Mesothelial cell of epicardium (in vitro differentiated cells): ENCODE results near the gene SPRR2E. TPM values are rescaled to one million over a fixed set of nuclear protein-coding genes. Genes with fewer than 3 reads are reported as not detected.
"Not testable (repeated sequence)": the region's sequence is repeated elsewhere in the genome, so short reads cannot be mapped to it uniquely, and the experiment has no call there.

Experiments
- DNase-seq, 2 experiments: peaks; one replicate each; pipeline ENCODE4 v3.0.0; 2021; ENCODE audit warnings: low spot score in 2 of 2; ENCODE audit not compliant: unreplicated experiment in 2 of 2
- H3K27ac Mint-ChIP-seq: 2 replicates; pipeline ENCODE4 v1.8.0; 2021; ENCODE audit warnings: mixed read lengths
- H3K27me3 Mint-ChIP-seq: 2 replicates; pipeline ENCODE4 v1.8.0; 2021; ENCODE audit warnings: low read depth, mixed read lengths
- H3K36me3 Mint-ChIP-seq: 2 replicates; pipeline ENCODE4 v1.8.0; 2021; ENCODE audit warnings: mixed read lengths
- H3K4me1 Mint-ChIP-seq: 2 replicates; pipeline ENCODE4 v1.8.0; 2021; ENCODE audit warnings: mixed read lengths
- H3K4me3 Mint-ChIP-seq: 2 replicates; pipeline ENCODE4 v1.8.0; 2021; ENCODE audit warnings: mild to moderate bottlenecking, moderate library complexity, mixed read lengths
- H3K9me3 Mint-ChIP-seq: 2 replicates; pipeline ENCODE4 v1.8.0; 2021; ENCODE audit warnings: mixed read lengths
- CTCF ChIP-seq: fragments of 200-600 bp; sonication (generic); IDR thresholded peaks from one replicate; pipeline ENCODE4 v1.5.0; 2021; ENCODE audit warnings: antibody characterized with exemption; ENCODE audit not compliant: unreplicated experiment
- total RNA-seq: library from RNA; stranded (reverse); gene quantifications from 3 replicates; pipeline ENCODE4 v1.2.1, GENCODE V29; 2021

The SPRR2E gene
- total RNA-seq, 1 donor from 2014 or later: 1.2 TPM

- no peaks in the 10 kb centered on the region for H3K36me3 Mint-ChIP-seq
- no peak overlapping the region for H3K4me3 Mint-ChIP-seq
- TF ChIP-seq CTCF: peak; percentile 14
- H3K4me1 Mint-ChIP-seq: peaks cover 14% of the 10 kb centered on the region
- no peak for DNase-seq
- no peak overlapping the region for H3K27ac Mint-ChIP-seq
- peaks cover 10% of the 10 kb centered on the region for H3K9me3 Mint-ChIP-seq
- peaks cover 40% of the 10 kb centered on the region for H3K27me3 Mint-ChIP-seq
Measured at GRCh38 chr1:153058154-153058553, 36.2 kb downstream of the SPRR2E start.

- H3K4me3 Mint-ChIP-seq: no peak within 1 kb of the TSS
- no peak for DNase-seq
- peaks cover 17% of the 10 kb centered on the region for H3K9me3 Mint-ChIP-seq
- peaks cover 45% of the 10 kb centered on the region for H3K27me3 Mint-ChIP-seq
- H3K36me3 Mint-ChIP-seq: no peaks in the 10 kb centered on the region
- peaks cover 14% of the 10 kb centered on the region for H3K4me1 Mint-ChIP-seq
- no peak for TF ChIP-seq CTCF
- no peak within 1 kb of the TSS for H3K27ac Mint-ChIP-seq
Measured at GRCh38 chr1:153057375-153057774, 37.0 kb downstream of the SPRR2E start, which contains the start of gene SPRR2A. Gene SPRR2A, minus strand, starts transcription at chr1:153057512. Its CDS starts 777 bp downstream, at chr1:153056735.

GRCh38 chr1:153056111-153056510, 38.2 kb downstream of the SPRR2E start:
- DNase-seq, H3K4me3 Mint-ChIP-seq, H3K36me3 Mint-ChIP-seq, H3K27ac Mint-ChIP-seq: not testable (repeated sequence)
- peaks cover 14% of the 10 kb centered on the region for H3K4me1 Mint-ChIP-seq
- H3K27me3 Mint-ChIP-seq: peaks cover 49% of the 10 kb centered on the region
- peaks cover 29% of the 10 kb centered on the region for H3K9me3 Mint-ChIP-seq

GRCh38 chr1:153049211-153049610, 45.1 kb downstream of the SPRR2E start:
- Mint-ChIP-seq H3K4me1 (no peaks in the 10 kb centered on the region), H3K27ac (no peak overlapping the region), H3K36me3 (no peaks in the 10 kb centered on the region), H3K9me3 (peaks cover 47% of the 10 kb centered on the region), H3K27me3 (peaks cover 59% of the 10 kb centered on the region), H3K4me3 (no peak overlapping the region)
- no peak for TF ChIP-seq CTCF
- DNase-seq: no peak

Other genes starting within 250 kb of the SPRR2E start
- not detected in 3 replicates for gene LCE7A, start 234.5 kb downstream of the SPRR2E start, total RNA-seq
- not detected in 3 replicates for gene SMCP, start 216.2 kb downstream of the SPRR2E start, total RNA-seq
- gene IVL, start 186.0 kb downstream of the SPRR2E start, total RNA-seq: 0.11 to 0.34 TPM (median 0.27 TPM) in 3 replicates
- not detected in 3 replicates for gene SPRR5, start 147.3 kb downstream of the SPRR2E start, total RNA-seq
- not detected in 3 replicates for gene SPRR4, start 123.9 kb downstream of the SPRR2E start, total RNA-seq
- not detected in 3 replicates for gene SPRR1A, start 110.4 kb downstream of the SPRR2E start, total RNA-seq
- gene SPRR3, start 92.8 kb downstream of the SPRR2E start, total RNA-seq: not detected in 3 replicates
- not detected in 3 replicates for gene SPRR1B, start 63.3 kb downstream of the SPRR2E start, total RNA-seq
- not detected in 3 replicates for gene SPRR2D, start 53.4 kb downstream of the SPRR2E start, total RNA-seq
- not detected in 3 replicates for gene SPRR2A, start 37.0 kb downstream of the SPRR2E start, total RNA-seq
- gene SPRR2B, start 22.9 kb downstream of the SPRR2E start, total RNA-seq: not detected in 3 replicates
- 54.4 to 65.0 TPM (median 56.6 TPM) in 3 replicates for gene SPRR2F, start 19.0 kb upstream of the SPRR2E start, total RNA-seq
- not detected in 3 replicates for gene SPRR2G, start 56.4 kb upstream of the SPRR2E start, total RNA-seq
- gene LELP1, start 108.9 kb upstream of the SPRR2E start, total RNA-seq: not detected in 3 replicates
- not detected in 3 replicates for gene PRR9, start 123.1 kb upstream of the SPRR2E start, total RNA-seq
- not detected in 3 replicates for gene LORICRIN, start 165.2 kb upstream of the SPRR2E start, total RNA-seq
- gene PGLYRP3, start 218.4 kb upstream of the SPRR2E start, total RNA-seq: not detected in 3 replicates